GM12801 (cell line): ENCODE measurements around the gene NSUN7.

ENCODE experiments used
- TF ChIP-seq, protein P1 (sequence below): IDR thresholded peaks from one replicate; pipeline ENCODE4 v1.5.1; 2011; ENCODE audit warnings: control low read depth; ENCODE audit not compliant: insufficient read length; ENCODE audit errors: extremely low read depth

NSUN7 gene

GRCh38 chr4:40842725-40843423, 93.1 kb downstream of the NSUN7 start:
- TF ChIP-seq, protein P1, sequence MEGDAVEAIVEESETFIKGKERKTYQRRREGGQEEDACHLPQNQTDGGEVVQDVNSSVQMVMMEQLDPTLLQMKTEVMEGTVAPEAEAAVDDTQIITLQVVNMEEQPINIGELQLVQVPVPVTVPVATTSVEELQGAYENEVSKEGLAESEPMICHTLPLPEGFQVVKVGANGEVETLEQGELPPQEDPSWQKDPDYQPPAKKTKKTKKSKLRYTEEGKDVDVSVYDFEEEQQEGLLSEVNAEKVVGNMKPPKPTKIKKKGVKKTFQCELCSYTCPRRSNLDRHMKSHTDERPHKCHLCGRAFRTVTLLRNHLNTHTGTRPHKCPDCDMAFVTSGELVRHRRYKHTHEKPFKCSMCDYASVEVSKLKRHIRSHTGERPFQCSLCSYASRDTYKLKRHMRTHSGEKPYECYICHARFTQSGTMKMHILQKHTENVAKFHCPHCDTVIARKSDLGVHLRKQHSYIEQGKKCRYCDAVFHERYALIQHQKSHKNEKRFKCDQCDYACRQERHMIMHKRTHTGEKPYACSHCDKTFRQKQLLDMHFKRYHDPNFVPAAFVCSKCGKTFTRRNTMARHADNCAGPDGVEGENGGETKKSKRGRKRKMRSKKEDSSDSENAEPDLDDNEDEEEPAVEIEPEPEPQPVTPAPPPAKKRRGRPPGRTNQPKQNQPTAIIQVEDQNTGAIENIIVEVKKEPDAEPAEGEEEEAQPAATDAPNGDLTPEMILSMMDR: no peak

DNA sequence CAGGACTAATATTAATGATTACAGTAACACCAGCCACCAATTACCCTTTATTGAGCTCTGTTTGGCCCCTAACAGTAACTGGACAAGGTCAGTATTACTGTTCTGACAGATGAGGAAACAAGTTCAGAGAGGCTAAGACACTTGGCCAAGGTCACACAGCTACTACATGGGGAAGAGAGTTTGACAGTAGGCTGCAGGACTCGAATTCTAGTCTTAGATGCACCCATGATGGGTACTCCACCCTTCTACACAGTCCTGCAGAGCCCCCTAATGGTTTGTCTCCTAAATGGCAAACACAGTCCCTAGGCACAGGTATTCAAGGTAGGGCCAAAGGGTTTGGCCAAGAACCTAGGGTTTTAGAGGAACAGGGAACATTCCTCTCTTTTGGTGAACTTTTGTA, 93.9 kb downstream of the NSUN7 start:
- TF ChIP-seq, protein P1: no peak

DNA sequence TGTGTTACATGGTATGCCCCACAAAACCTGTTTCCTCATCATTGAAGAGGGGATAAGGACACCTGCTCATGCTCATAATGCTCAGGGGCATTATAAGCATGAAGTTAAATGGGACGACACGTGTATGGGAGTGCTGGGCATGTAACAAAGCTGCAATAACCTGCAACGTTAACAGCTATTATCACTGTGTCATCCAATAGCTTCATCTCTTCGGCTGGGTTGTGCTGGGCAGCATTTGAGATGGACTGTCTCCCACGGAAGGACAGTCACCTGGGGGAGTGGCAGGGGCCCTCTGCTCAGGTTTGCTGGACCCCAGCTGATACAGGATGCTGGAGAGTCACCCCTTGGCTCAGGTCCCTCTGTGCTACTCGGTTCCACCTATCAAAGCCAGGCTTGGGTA, 94.5 kb downstream of the NSUN7 start:
- TF ChIP-seq, protein P1: no peak

- TF ChIP-seq, protein P1: no peak
Measured at GRCh38 chr4:40845154-40845835, 95.5 kb downstream of the NSUN7 start.

- TF ChIP-seq, protein P1: no peak
Measured at GRCh38 chr4:40846532-40846931, 96.8 kb downstream of the NSUN7 start.

DNA sequence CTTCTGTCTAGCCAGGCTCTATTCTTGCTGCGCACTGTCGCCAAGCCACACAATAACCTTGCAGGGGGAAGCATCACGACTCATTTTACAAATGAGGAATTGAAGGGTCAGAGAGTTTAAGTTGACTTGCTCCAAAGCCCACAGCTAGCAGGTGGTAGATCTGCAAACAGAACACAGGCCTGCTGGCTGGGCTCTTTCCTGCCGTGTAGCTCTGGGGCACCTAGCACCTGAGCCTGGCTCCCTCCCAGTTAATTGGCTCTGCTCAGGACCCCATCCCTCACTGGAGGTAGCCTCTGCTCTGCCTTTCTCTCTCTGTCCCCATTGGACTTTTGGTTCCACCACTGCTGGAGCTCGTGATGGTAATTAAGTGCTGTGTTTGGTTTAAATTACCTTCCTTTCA, 98.5 kb downstream of the NSUN7 start:
- TF ChIP-seq, protein P1: no peak

DNA sequence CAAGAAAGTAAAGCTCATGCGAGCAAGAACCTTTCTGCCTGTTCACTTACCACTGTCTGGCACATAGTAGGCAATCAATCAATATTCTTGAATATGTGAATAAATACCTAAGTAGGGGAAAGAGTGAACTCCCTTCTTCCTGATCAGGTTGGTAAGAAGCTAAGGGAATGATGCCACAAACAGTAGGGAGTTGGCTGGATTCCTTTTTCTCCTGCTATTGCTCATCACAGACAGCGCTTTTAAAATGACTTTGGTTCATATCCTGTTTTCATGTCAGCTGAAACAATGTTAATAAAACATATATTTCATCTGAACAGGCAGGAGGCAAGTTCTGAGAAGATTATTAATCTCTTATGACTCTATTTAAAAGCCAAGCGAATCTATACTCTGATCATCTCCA, 99.2 kb downstream of the NSUN7 start:
- TF ChIP-seq, protein P1: no peak
